ENCODE measurements around the gene MCF2L2.
"Not testable (repeated sequence)": the region's sequence is repeated elsewhere in the genome, so short reads cannot be mapped to it uniquely, and the experiment has no call there.

MCF2L2 gene

GRCh38 chr3:183244219-183244618 lies 184.2 kb downstream of the MCF2L2 start:
- TF ChIP-seq CTCF (IDR thresholded peaks at IDR 0.05; ENCODE audit: low read length, missing control alignments): no peak
- no peak overlapping the region for H3K4me3 ChIP-seq (replicated peaks; ENCODE audit: low read depth, low read length)
- DNase-seq (ENCODE audit: low read depth): peak; percentile 77

- H3K4me3 ChIP-seq (replicated peaks; ENCODE audit: low read depth, low read length): no peak overlapping the region
- TF ChIP-seq CTCF (IDR thresholded peaks at IDR 0.05; ENCODE audit: low read length, missing control alignments): no peak
- no peak for DNase-seq (ENCODE audit: low read depth)
Measured at GRCh38 chr3:183242431-183242830, 186.0 kb downstream of the MCF2L2 start.

DNA sequence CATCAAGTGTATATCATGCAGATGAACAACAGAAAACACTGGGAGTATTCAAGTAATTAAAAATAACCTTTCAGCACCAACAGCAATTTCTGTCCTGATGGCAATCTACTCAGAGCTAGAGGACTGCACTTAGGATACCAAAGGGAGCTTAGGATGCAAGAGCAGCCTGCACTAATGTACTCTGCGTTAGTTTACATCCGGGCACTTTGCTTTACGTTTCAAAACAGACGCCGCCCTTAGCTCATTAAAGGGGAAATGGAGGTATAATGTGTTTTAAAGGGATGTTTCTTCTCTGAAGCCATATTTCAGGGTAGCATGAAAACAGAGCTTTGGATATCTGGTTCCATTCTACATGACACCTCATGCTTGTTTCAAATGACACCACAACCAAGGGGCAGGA lies 189.4 kb downstream of the MCF2L2 start:
- no peak for DNase-seq (ENCODE audit: low read depth)
- no peak for TF ChIP-seq CTCF (IDR thresholded peaks at IDR 0.05; ENCODE audit: low read length, missing control alignments)
- no peak overlapping the region for H3K4me3 ChIP-seq (replicated peaks; ENCODE audit: low read depth, low read length)

- H3K4me3 ChIP-seq (replicated peaks; ENCODE audit: low read depth, low read length): no peak overlapping the region
- DNase-seq (ENCODE audit: low read depth): peak; percentile 30
- TF ChIP-seq CTCF (IDR thresholded peaks at IDR 0.05; ENCODE audit: low read length, missing control alignments): no peak
Measured at GRCh38 chr3:183233966-183234365, 194.5 kb downstream of the MCF2L2 start.

GRCh38 chr3:183230826-183231225 lies 197.6 kb downstream of the MCF2L2 start:
- no peak for TF ChIP-seq CTCF (IDR thresholded peaks at IDR 0.05; ENCODE audit: low read length, missing control alignments)
- DNase-seq (ENCODE audit: low read depth): no peak
- no peak overlapping the region for H3K4me3 ChIP-seq (replicated peaks; ENCODE audit: low read depth, low read length)

DNA sequence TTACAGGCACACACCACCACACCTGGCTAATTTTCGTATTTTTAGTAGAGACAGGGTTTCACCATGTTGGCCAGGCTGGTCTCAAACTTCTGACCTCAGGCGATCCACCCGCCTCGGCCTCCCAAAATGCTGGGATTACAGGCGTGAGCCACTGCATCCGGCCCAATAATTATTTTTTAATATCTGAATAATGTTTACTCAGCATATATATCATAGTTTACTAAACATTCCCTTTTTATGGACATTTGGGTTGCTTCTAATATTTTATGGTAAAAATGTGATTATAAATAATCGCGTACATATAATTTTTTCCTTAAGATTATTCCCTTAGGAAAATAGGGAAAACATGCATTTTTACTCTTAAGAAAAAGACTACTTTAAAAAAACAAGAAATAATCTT lies 198.2 kb downstream of the MCF2L2 start:
- DNase-seq (ENCODE audit: low read depth); H3K4me3 ChIP-seq (replicated peaks; ENCODE audit: low read depth, low read length): not testable (repeated sequence)

DNA sequence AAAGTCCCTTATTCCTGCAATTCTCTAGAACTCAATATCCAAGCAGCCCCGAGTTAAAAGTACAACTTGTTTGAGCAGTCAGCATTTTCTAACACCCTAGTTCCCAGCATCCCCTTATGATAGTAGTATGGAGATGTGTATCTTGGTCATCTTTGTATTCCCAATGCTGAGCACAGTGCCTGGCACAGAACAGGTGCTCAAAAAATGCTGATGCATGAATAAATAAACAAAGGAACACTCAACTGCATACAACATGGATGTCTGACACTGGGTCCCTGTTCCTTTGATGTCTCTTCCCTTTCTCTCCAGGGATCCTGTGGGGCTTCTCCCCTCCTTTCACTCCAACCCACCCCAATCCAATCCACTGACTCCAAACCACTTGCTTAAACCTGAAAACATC lies 199.2 kb downstream of the MCF2L2 start:
- no peak for TF ChIP-seq CTCF (IDR thresholded peaks at IDR 0.05; ENCODE audit: low read length, missing control alignments)
- no peak for DNase-seq (ENCODE audit: low read depth)
- H3K4me3 ChIP-seq (replicated peaks; ENCODE audit: low read depth, low read length): no peak overlapping the region

- no peak for TF ChIP-seq CTCF (IDR thresholded peaks at IDR 0.05; ENCODE audit: low read length, missing control alignments)
- DNase-seq (ENCODE audit: low read depth): no peak
- H3K4me3 ChIP-seq (replicated peaks; ENCODE audit: low read depth, low read length): no peak overlapping the region
Measured at GRCh38 chr3:183227586-183227985, 200.8 kb downstream of the MCF2L2 start.
